ENCODE measurements around the gene SPDYE11. TPM values are rescaled to one million over a fixed set of nuclear protein-coding genes. Genes with fewer than 3 reads are reported as not detected.

SPDYE11 gene
- total RNA-seq = not detected in 2 replicates

GRCh38 chr7:73057811-73058210 is at the start of gene SPDYE11:
Gene SPDYE11, minus strand, starts transcription at chr7:73057911. Its CDS starts 1,800 bp downstream, at chr7:73056111.

DNA sequence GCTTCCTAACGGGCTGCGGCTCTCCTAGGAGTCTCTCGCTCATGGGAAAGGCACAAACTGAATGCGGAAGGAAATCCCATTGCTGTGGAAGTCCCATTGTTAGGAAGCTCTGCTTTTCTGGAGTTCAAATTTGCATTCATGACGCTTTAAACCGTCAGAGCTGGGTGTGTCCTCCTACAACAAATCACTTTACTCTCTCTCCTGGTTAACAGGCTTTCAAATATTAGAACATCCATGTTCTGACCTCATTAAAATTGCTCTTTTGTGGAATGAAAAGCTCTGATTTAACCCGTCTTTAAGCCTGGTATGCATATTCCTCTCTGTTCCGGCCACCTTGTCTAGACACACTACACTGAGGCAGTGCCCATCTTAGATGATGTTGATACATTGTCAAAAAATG is 28.2 kb upstream of the SPDYE11 start, which contains the start of gene SPDYE9:
TSS of gene SPDYE9 (minus strand) at position 101 of the 400 bp plus-strand sequence. CDS start 1,800 bp downstream, outside the sequence.

GRCh38 chr7:73029666-73030065 is 28.0 kb downstream of the SPDYE11 start, which contains the start of gene SPDYE8:
Gene SPDYE8, minus strand, starts transcription at chr7:73029766. Its CDS starts 1,800 bp downstream, at chr7:73027966.

Other genes with a start within 250 kb of the SPDYE11 start
- 1.3 and 5.1 TPM in 2 replicates for gene TYW1B, start 229.7 kb downstream of the SPDYE11 start, total RNA-seq
- gene POM121, start 132.8 kb downstream of the SPDYE11 start, total RNA-seq = 3.0 and 3.9 TPM in 2 replicates
- gene TRIM74, start 88.4 kb downstream of the SPDYE11 start, total RNA-seq = 0.09 TPM in 1 of 2 replicates, not detected in the other
- gene SPDYE8, start 28.1 kb downstream of the SPDYE11 start, total RNA-seq = not detected in 2 replicates
- gene SPDYE9, start 28.1 kb upstream of the SPDYE11 start, total RNA-seq = not detected in 2 replicates